Activated CD4-positive, alpha-beta T cell treated with anti-CD3 and anti-CD28 coated beads, Interleukin-2, amount 50 U/mL, for 1 hour (primary cell): ENCODE results near the gene CRYBA4.
"Not testable (repeated sequence)": the region's sequence is repeated elsewhere in the genome, so short reads cannot be mapped to it uniquely, and the experiment has no call there.

Experiments
- DNase-seq: peaks from one replicate; pipeline ENCODE4 v3.0.0-alpha.2; 2020

Gene CRYBA4

GRCh38 chr22:26597480-26597879 is 24.3 kb upstream of the CRYBA4 start:
- no peak for DNase-seq

DNA sequence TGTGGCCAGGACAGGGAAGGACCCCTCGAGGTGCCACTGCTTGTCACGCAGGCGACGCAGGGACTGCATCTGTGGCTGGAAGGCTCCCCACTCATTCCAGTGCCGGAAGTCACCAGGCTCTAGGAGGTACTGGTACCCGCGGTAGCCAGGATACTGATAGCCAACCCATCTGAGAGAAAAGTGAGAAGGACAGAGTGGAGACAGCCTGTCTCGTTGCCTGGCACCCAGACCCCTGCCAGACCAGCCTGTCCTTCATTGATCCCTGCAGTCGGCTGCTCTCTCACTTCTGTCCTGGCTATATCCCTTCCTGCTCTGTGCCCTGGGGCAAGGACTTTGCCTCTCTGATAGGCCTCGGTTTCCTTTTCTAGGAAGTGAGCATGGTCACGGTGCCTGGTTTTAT is 22.3 kb upstream of the CRYBA4 start:
- DNase-seq = no peak

DNA sequence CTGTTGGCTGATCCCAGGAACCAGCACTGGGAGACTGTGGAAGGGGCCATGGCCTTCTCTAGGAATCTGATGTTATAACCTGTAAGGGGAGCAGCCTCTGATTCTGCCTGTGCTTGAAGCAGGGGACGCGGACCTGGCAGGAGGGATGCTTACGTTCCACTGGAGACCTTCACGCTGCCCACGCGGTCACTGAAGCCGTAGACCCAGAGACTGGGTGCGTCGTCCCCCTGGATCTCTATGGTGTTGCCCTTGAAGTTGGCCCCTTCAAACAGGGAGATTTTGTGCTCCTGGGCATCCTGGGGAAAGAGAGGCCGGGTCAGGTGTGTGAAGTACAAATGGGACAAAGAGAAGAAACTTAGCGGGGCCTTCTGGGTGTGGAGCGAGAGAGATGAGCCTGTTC is 20.0 kb upstream of the CRYBA4 start:
- DNase-seq = no peak

DNA sequence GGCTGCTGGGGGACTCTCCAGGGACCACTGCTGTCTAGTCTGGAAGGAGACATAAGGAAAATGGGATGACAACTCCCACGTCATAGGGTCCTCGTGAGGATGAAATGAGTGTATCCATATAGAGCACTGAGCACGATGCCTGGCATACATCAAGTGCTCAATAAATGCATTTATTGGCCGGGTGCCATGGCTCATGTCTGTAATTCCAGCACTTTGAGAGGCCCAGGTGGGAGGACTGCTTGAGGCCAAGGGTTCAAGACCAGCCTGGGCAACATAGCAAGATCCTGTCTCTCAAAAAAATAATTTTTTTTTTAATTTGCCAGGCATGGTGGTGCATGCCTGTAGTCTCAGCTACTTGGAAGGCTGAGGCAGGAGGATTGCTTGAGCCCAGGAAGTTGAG is 19.6 kb upstream of the CRYBA4 start:
- no peak for DNase-seq

- DNase-seq = no peak
Observed at GRCh38 chr22:26604368-26604767, 17.4 kb upstream of the CRYBA4 start.

GRCh38 chr22:26606611-26607010 is 15.2 kb upstream of the CRYBA4 start:
- no peak for DNase-seq

GRCh38 chr22:26608129-26608528 is 13.6 kb upstream of the CRYBA4 start:
- DNase-seq = no peak

DNA sequence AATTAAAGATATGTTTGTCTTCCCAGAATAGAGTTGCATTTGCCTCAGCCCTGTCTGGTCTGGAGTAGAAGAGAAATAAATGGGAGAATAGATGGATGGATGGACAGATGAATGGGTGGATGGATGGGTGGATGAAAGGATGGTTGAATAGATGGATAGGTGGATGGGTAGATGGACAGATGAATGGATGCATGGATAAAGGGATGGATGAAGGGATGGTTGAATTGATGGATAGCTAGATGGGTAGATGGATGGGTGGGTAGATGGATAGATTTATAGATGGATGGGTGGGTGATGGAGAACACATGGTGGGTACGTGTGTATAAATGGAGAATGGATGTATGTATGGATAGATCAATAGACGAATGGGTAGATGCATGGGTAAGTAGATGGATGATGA is 12.5 kb upstream of the CRYBA4 start:
- no peak for DNase-seq

DNA sequence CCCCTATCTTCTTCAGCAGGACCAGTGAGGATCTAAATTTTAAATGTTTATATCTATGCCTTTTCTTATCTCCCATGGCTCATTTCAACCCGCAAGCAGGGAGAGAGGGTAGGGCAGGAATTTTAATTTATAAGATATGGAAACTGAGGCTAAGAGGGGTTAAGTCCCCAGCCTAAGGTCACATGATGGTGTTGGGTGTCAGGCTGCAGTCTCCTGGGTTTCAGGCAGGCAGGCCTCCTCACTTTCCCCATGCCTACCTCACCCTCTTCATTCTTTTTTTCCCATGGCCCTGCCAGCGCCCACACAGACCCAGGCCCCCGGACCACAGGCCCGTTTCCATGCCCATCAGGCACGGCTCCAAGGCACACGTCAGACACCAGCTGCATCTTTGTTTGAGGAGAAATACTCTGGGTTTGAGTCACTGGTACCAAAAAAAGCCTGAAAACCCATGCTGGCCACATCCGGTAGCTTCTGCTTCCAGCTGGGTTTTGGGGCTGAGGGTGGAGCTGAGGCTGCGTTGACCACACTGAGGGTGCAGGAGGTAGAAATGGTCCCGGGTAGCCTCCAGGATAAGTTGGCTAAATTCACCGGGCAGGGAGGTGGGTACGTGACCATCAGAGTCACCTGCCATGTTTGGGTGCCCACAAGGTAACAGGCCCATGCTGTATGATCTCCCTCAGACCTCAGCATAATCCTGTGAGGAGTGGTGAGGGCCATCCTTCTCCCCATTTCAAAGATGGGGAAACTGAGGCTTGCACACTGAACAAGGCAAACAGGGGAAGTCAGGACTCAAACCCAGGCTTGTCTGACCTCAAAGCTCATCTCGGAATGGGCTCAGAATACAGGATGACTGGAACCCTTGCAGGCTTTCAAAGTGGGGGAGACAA is 11.4 kb upstream of the CRYBA4 start:
- DNase-seq = peak; percentile 8

DNA sequence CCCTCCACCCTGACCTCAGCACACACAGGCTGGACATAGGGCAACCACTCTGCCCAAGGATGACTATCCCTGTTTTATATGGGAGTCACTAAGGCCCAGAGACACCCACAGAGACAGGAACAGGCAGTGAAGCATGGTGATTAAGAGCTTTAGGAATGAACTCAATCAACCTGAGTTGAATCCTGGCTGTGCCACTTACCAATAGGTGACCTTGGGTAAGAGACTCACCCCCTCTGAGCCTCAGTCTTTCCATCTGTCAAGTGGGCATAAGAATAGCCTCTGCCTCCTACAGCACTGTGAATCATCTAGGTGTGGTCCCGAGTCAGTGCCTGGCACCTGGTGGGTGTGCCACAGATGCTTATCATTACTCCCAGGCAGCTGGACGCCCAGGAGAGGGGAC is 10.8 kb upstream of the CRYBA4 start:
- DNase-seq = no peak

DNA sequence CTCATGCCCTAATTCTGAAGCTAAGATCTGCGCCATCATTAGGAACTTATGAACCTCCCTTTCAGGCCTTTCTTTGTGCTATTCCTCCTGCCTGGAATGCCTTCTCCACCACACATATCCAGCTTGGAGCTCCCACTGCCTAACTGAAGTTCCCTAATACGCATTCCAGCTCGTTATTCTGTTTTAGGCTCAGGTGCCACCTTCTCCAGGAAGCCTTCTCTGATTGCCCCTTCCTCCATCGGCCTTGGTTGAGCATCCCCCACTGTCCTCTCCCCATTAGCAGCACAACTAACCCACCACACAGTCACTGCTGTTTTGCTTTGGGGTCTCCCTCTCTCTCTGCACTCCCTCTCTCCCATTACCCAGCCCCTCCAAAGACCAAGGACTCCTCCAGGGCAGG is 9.1 kb upstream of the CRYBA4 start:
- no peak for DNase-seq

- DNase-seq = not testable (repeated sequence)
Observed at GRCh38 chr22:26613753-26614152, 8.0 kb upstream of the CRYBA4 start.

DNA sequence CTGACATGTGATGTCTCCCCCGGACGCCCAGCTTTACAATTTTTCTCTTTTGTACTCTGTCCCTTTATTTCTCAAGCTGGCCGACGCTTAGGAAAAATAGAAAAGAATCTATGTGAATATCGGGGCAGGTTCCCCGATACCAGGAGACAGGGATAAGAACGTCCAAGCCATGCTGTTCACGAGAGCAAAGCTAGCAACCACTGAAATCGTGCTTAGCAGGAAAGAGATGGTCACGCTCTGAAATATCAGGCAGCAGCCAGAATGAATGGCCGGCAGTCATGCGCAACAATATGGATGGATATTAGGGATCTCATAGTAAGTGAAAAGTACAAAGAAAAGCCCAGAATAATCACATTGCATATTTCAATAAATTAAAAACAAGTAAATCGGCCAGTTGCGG is 7.4 kb upstream of the CRYBA4 start:
- DNase-seq = no peak

- DNase-seq = no peak
Observed at GRCh38 chr22:26615149-26615548, 6.6 kb upstream of the CRYBA4 start.

GRCh38 chr22:26615830-26616435 is 5.8 kb upstream of the CRYBA4 start:
- DNase-seq = no peak

DNA sequence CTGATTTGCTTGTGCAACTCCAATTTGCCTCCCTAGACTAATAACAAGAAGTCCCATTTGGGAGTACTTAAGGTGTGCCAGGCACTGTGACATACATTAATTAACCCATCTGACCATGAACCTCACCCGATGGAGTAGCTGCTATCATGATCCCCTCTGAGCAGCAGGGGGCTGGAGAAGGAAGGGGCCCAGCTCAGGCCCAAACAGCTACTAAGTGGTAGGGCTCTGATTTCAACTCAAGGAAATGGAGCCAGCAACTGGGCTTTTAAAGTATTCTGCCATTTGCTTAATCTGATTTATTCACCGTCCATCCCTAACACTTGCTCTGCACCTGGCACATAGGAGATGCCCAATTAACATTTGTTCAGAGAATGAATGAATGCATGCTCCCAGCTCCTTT is 5.1 kb upstream of the CRYBA4 start:
- no peak for DNase-seq

GRCh38 chr22:26617271-26618199 is 4.2 kb upstream of the CRYBA4 start, which contains the start of gene CRYBB1:
Gene CRYBB1 (minus strand): TSS chr22:26618027. CDS start chr22:26616319, 1,708 bp downstream.
- DNase-seq = no peak

DNA sequence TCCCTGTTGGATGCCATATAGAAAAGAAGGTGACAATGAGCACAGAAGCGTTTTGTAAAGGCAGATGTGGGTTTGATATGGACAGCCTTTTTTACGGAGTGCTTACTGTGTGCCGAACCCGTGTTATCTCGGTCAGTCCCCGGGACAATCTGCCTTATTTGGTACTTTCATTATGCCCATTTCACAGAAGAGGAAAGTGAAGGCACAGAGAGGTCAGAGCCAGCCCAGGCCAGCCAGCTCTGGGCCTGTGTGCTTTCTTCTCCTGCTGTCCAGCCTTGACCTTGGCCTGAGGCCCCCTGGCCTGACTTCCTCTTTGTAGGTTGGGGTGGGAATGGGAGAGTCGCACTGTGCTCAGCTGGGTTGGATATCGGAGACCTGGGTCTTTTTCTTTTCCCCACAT is 3.3 kb upstream of the CRYBA4 start:
- no peak for DNase-seq

DNA sequence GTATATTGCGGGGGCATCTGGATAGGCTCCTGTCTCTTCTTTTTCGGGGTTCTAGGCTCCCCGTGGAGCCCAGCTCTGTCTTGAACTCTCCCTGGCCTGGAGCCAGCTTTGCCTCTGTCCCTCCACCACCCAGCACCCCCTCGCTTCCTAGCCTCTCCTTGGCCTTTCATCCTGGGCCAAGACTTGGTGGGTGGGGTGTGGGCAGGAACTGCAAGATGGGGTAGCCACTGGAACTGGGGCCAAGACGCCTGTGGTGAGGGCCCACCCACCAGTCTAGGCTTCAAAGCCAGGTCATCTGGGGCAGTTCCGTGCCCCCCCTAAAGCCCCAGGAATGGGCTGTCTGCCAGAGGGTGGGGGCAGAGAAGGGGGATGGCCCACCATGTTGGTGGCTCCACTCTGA is 2.3 kb upstream of the CRYBA4 start:
- no peak for DNase-seq

GRCh38 chr22:26620197-26620596 is 1.6 kb upstream of the CRYBA4 start:
- DNase-seq = no peak

DNA sequence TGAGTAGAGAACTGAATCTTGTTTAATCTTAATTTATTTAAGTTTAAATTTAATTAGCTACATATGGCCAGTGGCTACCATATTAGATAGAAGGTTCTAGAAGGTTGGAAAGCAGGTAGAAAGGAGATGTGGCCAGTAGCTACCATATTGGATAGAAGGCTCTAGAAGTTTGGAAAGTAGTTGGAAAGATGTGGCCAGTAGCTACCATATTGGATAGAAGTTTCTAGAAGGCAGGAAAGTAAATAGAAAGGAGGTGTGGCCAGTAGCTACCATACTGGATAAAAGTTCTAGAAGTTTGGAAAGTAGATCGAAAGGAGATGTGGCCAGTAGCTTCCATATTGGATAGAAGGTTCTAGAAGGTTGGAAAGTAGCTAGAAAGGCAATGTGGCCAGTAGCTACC is 2.2 kb downstream of the CRYBA4 start:
- DNase-seq = no peak

- DNase-seq = no peak
Observed at GRCh38 chr22:26624803-26625202, 3.0 kb downstream of the CRYBA4 start.

DNA sequence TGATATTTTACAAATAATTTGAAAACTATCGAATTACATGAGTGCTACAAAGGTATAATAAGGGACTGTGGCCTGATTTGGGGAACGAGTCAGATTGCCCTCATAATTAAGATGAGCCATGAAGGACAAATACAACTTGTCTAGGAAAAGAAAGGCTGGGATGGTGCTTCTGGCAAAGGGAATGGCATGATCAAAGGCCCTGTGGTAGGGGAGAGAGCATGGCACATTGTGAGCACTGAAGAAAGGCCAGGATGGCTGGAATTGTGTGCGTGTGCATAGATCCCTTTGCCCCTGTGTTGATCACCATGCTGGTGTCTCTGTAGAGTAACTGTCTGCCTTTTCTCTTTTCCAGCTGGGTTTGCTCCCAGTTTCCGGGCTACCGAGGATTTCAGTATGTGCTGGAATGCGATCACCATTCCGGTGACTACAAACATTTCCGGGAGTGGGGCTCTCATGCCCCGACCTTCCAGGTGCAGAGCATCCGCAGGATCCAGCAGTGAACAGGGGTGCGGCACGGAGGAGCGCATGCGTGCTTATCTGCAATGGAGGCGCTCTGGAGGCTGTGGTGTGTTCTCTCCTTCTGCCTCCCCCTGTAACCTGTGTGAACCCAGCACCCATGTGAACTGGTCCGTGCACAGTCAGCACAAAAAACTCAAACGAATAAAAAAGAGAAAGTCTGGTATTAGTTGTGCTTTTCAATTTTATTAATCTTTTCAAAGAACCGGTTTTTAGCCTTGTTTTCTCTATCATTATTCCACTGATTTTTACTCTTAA is 8.4 kb downstream of the CRYBA4 start:
- no peak for DNase-seq
